HCT116 (cell line): ENCODE measurements around the gene GRAMD4. TPM values are rescaled to one million over a fixed set of nuclear protein-coding genes. Genes with fewer than 3 reads are reported as not detected.

Experiments used
- ATAC-seq: fragments of 200-7000 bp; cut with Tn5 transposase; 2 replicates; pipeline ENCODE4 v1.9.1; 2020; ENCODE audit warnings: mild to moderate bottlenecking, moderate library complexity
- BruUV-seq: library from RNA; stranded (reverse); fragments of 400-500 nt; replicated peaks from 2 replicates; lab custom pipeline; 2021; lab: Mats Ljungman, UMichigan
- CTCF ChIA-PET: fragments of 300-600 bp; sonication (Branson Sonifier 250); formaldehyde crosslinking; loops from one replicate; lab custom pipeline; 2021; ENCODE audit warnings: antibody characterized with exemption; lab: Charles Lee
- POLR2A ChIA-PET: fragments of 300-600, 350-600 bp; sonication (Branson Sonifier 250); formaldehyde crosslinking; loops from one replicate; lab custom pipeline; 2021; ENCODE audit warnings: antibody characterized with exemption; lab: Charles Lee
- RAD21 ChIA-PET, 2 experiments: fragments of 300-600 bp; sonication (Branson Sonifier 250); formaldehyde crosslinking; loops; one replicate each; lab custom pipeline; 2023; ENCODE audit warnings: low total read pairs in 2 of 2; ENCODE audit not compliant: uncharacterized antibody in 2 of 2, unreplicated experiment in 2 of 2, low non-redundant PET in 1 of 2; lab: Charles Lee
- DNase-seq: peaks from one replicate; pipeline ENCODE4 v3.0.0-alpha.2; 2010; ENCODE audit warnings: low read depth, low spot score
- H2AFZ ChIP-seq: fragments of 200-600 bp; shearing (Covaris generic), sonication (generic); 2 replicates; pipeline ENCODE4 v1.6.1; 2017; ENCODE audit warnings: low read depth, mixed run types, mixed read lengths, antibody characterized with exemption, low read length; ENCODE audit not compliant: poor library complexity, severe bottlenecking
- H3K27ac ChIP-seq: 2 replicates; pipeline ENCODE4 v1.5.1; 2012; ENCODE audit warnings: low read depth, low read length
- H3K27me3 ChIP-seq: fragments of 200-600 bp; sonication (generic); 2 replicates; pipeline ENCODE4 v1.6.1; 2016; ENCODE audit warnings: mixed run types, low read length, mixed read lengths; ENCODE audit not compliant: insufficient read depth
- H3K36me3 ChIP-seq, 2 experiments: fragments of 200-500 bp in 1 of 2; fragments of 200-600 bp in 1 of 2; sonication (Bioruptor generic) in 1 of 2; sonication (generic) in 1 of 2; 2 replicates each; pipeline versions ENCODE4 v1.5.1 to v1.6.1; 2014 to 2016; ENCODE audit warnings: low read length in 2 of 2, inconsistent platforms in 1 of 2, mixed read lengths in 1 of 2, mixed run types in 1 of 2; ENCODE audit not compliant: insufficient read depth in 2 of 2, control insufficient read depth in 1 of 2
- H3K4me1 ChIP-seq, 2 experiments: fragments of 200-600 bp in 1 of 2; sonication (generic) in 1 of 2; 2 replicates each; pipeline versions ENCODE4 v1.5.1 to v1.6.1; 2012 to 2017; ENCODE audit warnings: low read length in 2 of 2, inconsistent platforms in 1 of 2, mild to moderate bottlenecking in 1 of 2, mixed read lengths in 1 of 2, mixed run types in 1 of 2, moderate library complexity in 1 of 2; ENCODE audit not compliant: insufficient read depth in 2 of 2, control insufficient read depth in 1 of 2
- H3K4me2 ChIP-seq: fragments of 200-600 bp; sonication (generic); 2 replicates; pipeline ENCODE4 v1.6.1; 2017; ENCODE audit warnings: mixed run types, low read length, mixed read lengths
- H3K4me3 ChIP-seq, 2 experiments: fragments of 200-600 bp in 1 of 2; sonication (generic) in 1 of 2; replicated peaks in 1 of 2; 2 replicates each; pipeline ENCODE4 v1.5.1; 2011 to 2016; ENCODE audit warnings: low read length in 2 of 2, control low read depth in 1 of 2, low read depth in 1 of 2, mild to moderate bottlenecking in 1 of 2, mixed read lengths in 1 of 2, mixed run types in 1 of 2
- H3K79me2 ChIP-seq: fragments of 200-600 bp; sonication (generic); 2 replicates; pipeline ENCODE4 v1.6.1; 2017; ENCODE audit warnings: mild to moderate bottlenecking, mixed run types, low read length, moderate library complexity, mixed read lengths; ENCODE audit not compliant: insufficient read depth
- H3K9ac ChIP-seq: fragments of 200-600 bp; sonication (generic); 2 replicates; pipeline ENCODE4 v1.6.1; 2016; ENCODE audit warnings: low read length, mixed read lengths
- H3K9me2 ChIP-seq: fragments of 200-600 bp; sonication (generic), shearing (Covaris generic); 2 replicates; pipeline ENCODE4 v1.6.1; 2017; ENCODE audit warnings: mixed run types, mild to moderate bottlenecking, moderate library complexity; ENCODE audit not compliant: insufficient read depth
- H3K9me3 ChIP-seq, 2 experiments: fragments of 200-500 bp in 1 of 2; fragments of 200-600 bp in 1 of 2; sonication (Bioruptor generic) in 1 of 2; sonication (generic) in 1 of 2; 2 replicates each; pipeline ENCODE4 v1.6.1; 2014 to 2017; ENCODE audit warnings: low read length in 2 of 2, mixed read lengths in 2 of 2, inconsistent platforms in 1 of 2, low read depth in 1 of 2, mild to moderate bottlenecking in 1 of 2, mixed run types in 1 of 2, moderate library complexity in 1 of 2; ENCODE audit not compliant: control insufficient read depth in 1 of 2, insufficient read depth in 1 of 2
- H4K20me1 ChIP-seq: fragments of 200-600 bp; sonication (generic), shearing (Covaris generic); 2 replicates; pipeline ENCODE4 v1.6.1; 2017; ENCODE audit warnings: mixed run types, mild to moderate bottlenecking, moderate library complexity; ENCODE audit not compliant: insufficient read depth
- CBX3 ChIP-seq: IDR thresholded peaks from 2 replicates; pipeline ENCODE4 v1.6.1; 2012; ENCODE audit warnings: low read depth
- CTCF ChIP-seq, 3 experiments: fragments of 200-600 bp in 1 of 3; sonication (generic) in 1 of 3; IDR thresholded peaks in 2 of 3; conservative IDR thresholded peaks in 1 of 3; 2 replicates each; pipeline ENCODE4 v1.5.1; 2012 to 2017; ENCODE audit warnings: low read depth in 2 of 3, low read length in 2 of 3, antibody characterized with exemption in 1 of 3, borderline replicate concordance in 1 of 3, control low read depth in 1 of 3, mild to moderate bottlenecking in 1 of 3, mixed read lengths in 1 of 3, mixed run types in 1 of 3, moderate library complexity in 1 of 3; ENCODE audit not compliant: insufficient read depth in 1 of 3
- EGR1 ChIP-seq: IDR thresholded peaks from 2 replicates; pipeline ENCODE4 v1.6.1; 2012; ENCODE audit warnings: low read depth
- ELF1 ChIP-seq: IDR thresholded peaks from 2 replicates; pipeline ENCODE4 v1.6.1; 2012; ENCODE audit warnings: low read depth, borderline replicate concordance
- EZH2 ChIP-seq: fragments of 200-600 bp; sonication (generic); IDR thresholded peaks from 2 replicates; pipeline ENCODE4 v1.6.1; 2017; ENCODE audit warnings: antibody characterized with exemption, mixed run types
- EZH2phosphoT487 ChIP-seq: fragments of 200-600 bp; IDR thresholded peaks from 2 replicates; pipeline ENCODE4 v1.6.1; 2018; ENCODE audit warnings: antibody characterized with exemption, borderline replicate concordance
- FOSL1 ChIP-seq: IDR thresholded peaks from 2 replicates; pipeline ENCODE4 v1.6.1; 2012; ENCODE audit warnings: low read depth
- JUND ChIP-seq: IDR thresholded peaks from 2 replicates; pipeline ENCODE4 v1.6.1; 2012
- MAX ChIP-seq: IDR thresholded peaks from 2 replicates; pipeline ENCODE4 v1.6.1; 2012
- POLR2A ChIP-seq: IDR thresholded peaks from 2 replicates; pipeline ENCODE4 v1.7.0; 2011; ENCODE audit warnings: borderline replicate concordance; ENCODE audit not compliant: insufficient read depth, insufficient read length; ENCODE audit errors: extremely low read depth
- POLR2AphosphoS5 ChIP-seq: IDR thresholded peaks from 2 replicates; pipeline ENCODE4 v1.6.1; 2011; ENCODE audit warnings: mild to moderate bottlenecking, low read depth, low read length, moderate library complexity
- RAD21 ChIP-seq: IDR thresholded peaks from 2 replicates; pipeline ENCODE4 v1.6.1; 2012; ENCODE audit warnings: low read depth, mild to moderate bottlenecking
- REST ChIP-seq: IDR thresholded peaks from 2 replicates; pipeline ENCODE4 v1.6.1; 2012; ENCODE audit warnings: low read depth
- SRF ChIP-seq: IDR thresholded peaks from 2 replicates; pipeline ENCODE4 v1.6.1; 2012; ENCODE audit warnings: low read depth
- YY1 ChIP-seq: IDR thresholded peaks from 2 replicates; pipeline ENCODE4 v1.6.1; 2011; ENCODE audit warnings: low read length, low read depth, moderate library complexity, mild to moderate bottlenecking; ENCODE audit not compliant: insufficient replicate concordance; ENCODE audit errors: extremely low read depth
- ZFX ChIP-seq: fragments of 450-650 bp; IDR thresholded peaks from 2 replicates; pipeline ENCODE4 v1.6.1; 2017
- intact Hi-C: fragments of 100-400 bp; cut with micrococcal nuclease; formaldehyde crosslinking; loops from 2 replicates; pipeline ENCODE4 v1.10.0; 2022
- total RNA-seq: library from RNA; stranded (reverse); gene quantifications from one replicate; pipeline ENCODE4 v1.2.1, GENCODE V29; 2021; ENCODE audit not compliant: unreplicated experiment

The GRAMD4 gene
- total RNA-seq, 1 experiment from 2014 or later: 25.8 TPM

GRCh38 chr22:46719921-46720320 is 99.7 kb downstream of the GRAMD4 start:
- Histone ChIP-seq H3K4me3 (no peak overlapping the region), H3K36me3 (peaks cover 5 to 8% of the 10 kb centered on the region in 2 experiments; a peak in 2 of 4 replicates), H3K79me2 (no peaks in the 10 kb centered on the region), H3K27ac (no peak overlapping the region), H3K9ac (no peak overlapping the region), H3K9me2 (no peaks in the 10 kb centered on the region), H3K4me1 (peaks cover 0 to 3% of the 10 kb centered on the region in 2 experiments; a peak in 2 of 4 replicates), H3K4me2 (no peak overlapping the region), H3K27me3 (no peaks in the 10 kb centered on the region), H3K9me3 (no peaks in the 10 kb centered on the region), H4K20me1 (no peaks in the 10 kb centered on the region)
- ChIA-PET RAD21 (no interaction called here), CTCF (no interaction called here), POLR2A (interaction anchor here (0.6 kb wide), 1 partner anchor 27 kb away, joined by 3 read pairs; no protein-coding TSS in a partner anchor)
- ATAC-seq (no peak), DNase-seq (no peak)
- no TSS peak for BruUV-seq
- TF ChIP-seq FOSL1: no peak
- TF ChIP-seq ELF1: no peak
- no peak for TF ChIP-seq REST
- no peak for TF ChIP-seq ZFX
- no peak for TF ChIP-seq JUND
- no peak for TF ChIP-seq MAX
- no peak for TF ChIP-seq EZH2phosphoT487
- no peak for TF ChIP-seq POLR2AphosphoS5
- no peak for TF ChIP-seq SRF
- TF ChIP-seq CBX3: no peak
- TF ChIP-seq EZH2: no peak
- TF ChIP-seq CTCF (IDR thresholded peaks at IDR 0.05 in 2 of 3, conservative IDR thresholded peaks at IDR 0.05 in 1 of 3; ENCODE audit: borderline replicate concordance in 1 of 3, insufficient read depth in 1 of 3, low read depth in 2 of 3, low read length in 2 of 3): no peak
- no peak for TF ChIP-seq YY1
- TF ChIP-seq EGR1: no peak
- no peak for TF ChIP-seq POLR2A
- no peak for TF ChIP-seq RAD21
- TF ChIP-seq, all 23 proteins: peak for 0
- intact Hi-C loops: no loop called here
- H2AFZ ChIP-seq: no peak overlapping the region
